Measurements from ENCODE around the gene POMT2.
A peak's percentile ranks its signal among the peaks of the same experiment; 100 is the strongest.

Gene POMT2

DNA sequence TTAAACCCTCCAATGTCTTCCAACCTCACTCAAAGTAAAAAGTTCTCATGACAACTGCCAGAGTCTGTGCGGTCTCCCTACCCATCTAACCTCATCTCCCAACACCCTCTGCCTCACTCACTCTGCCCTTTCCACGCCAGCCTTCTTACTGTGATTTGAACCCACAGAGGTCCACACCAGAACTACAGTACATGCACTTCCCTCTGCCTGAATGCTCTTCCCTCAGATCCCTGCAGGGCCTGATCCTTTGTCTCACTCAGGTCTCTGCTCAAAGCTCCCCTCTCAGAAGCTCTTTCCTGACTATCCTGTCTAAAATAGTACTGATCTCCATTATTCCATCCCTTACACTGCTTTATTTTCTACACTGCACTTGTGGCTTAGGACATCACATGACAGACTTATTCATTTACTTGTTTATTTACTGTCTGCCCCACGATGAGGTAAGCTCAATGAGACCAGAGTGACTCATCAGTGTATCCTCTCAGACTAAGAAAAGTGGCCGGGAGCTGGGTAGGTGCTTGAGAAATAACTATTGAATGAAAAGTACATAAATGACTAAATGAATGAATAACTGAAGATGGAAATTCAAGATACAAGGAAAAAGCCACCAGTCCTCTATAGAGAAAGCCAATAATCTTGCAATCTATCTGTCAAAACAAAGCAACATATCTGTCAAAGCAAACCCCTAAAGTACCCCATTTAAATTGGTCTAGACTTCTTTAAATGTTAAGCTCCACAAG, 17.1 kb downstream of the POMT2 start:
- Histone ChIP-seq H3K27ac (ENCODE audit: low read depth, low read length) (peak overlapping the region; percentile 9), H3K23ac (ENCODE audit: low read length) (no peak overlapping the region), H3K4me2 (ENCODE audit: low read length) (no peak overlapping the region), H3K18ac (ENCODE audit: low read length) (no peak overlapping the region), H3K36me3 (ENCODE audit: control insufficient read depth, insufficient read depth, low read length) (peaks cover 3% of the 10 kb centered on the region), H3K27me3 (ENCODE audit: insufficient read depth, low read length, poor library complexity) (no peaks in the 10 kb centered on the region), H3K4me3 (ENCODE audit: low read length) (no peak overlapping the region), H3K4ac (ENCODE audit: low read depth, low read length) (no peak overlapping the region), H3K9ac (ENCODE audit: low read length) (peak overlapping the region; percentile 27), H2BK5ac (ENCODE audit: low read length) (no peak overlapping the region), H3K79me1 (ENCODE audit: low read length) (no peaks in the 10 kb centered on the region), H2AK5ac (ENCODE audit: low read length) (no peak overlapping the region), H3K56ac (ENCODE audit: low read length) (peak overlapping the region; percentile 62), H2BK120ac (ENCODE audit: low read depth, low read length) (no peak overlapping the region), H3K4me1 (ENCODE audit: control insufficient read depth, low read depth, low read length) (peaks cover 2% of the 10 kb centered on the region), H2BK15ac (replicated peaks; ENCODE audit: low read depth) (no peak overlapping the region), H4K8ac (ENCODE audit: low read depth, low read length) (no peak overlapping the region), H4K5ac (ENCODE audit: low read length) (no peak overlapping the region), H3K79me2 (ENCODE audit: control insufficient read depth, insufficient read depth, low read length) (no peaks in the 10 kb centered on the region)
- DNase-seq: peak; percentile 86
- WGBS (ENCODE audit: extremely low coverage, insufficient coverage, low lambda C conversion rate): no CpG with 5 or more reads among the region's 4 CpGs

- no peak overlapping the region for H3K56ac ChIP-seq (ENCODE audit: low read length)
- H3K79me2 ChIP-seq (ENCODE audit: control insufficient read depth, insufficient read depth, low read length): no peaks in the 10 kb centered on the region
- peaks cover 2% of the 10 kb centered on the region for H3K4me1 ChIP-seq (ENCODE audit: control insufficient read depth, low read depth, low read length)
- H2BK5ac ChIP-seq (ENCODE audit: low read length): no peak overlapping the region
- WGBS (ENCODE audit: extremely low coverage, insufficient coverage, low lambda C conversion rate): no CpG with 5 or more reads among the region's 5 CpGs
- H3K18ac ChIP-seq (ENCODE audit: low read length): no peak overlapping the region
- H4K5ac ChIP-seq (ENCODE audit: low read length): no peak overlapping the region
- H3K79me1 ChIP-seq (ENCODE audit: low read length): no peaks in the 10 kb centered on the region
- H3K27ac ChIP-seq (ENCODE audit: low read depth, low read length): no peak overlapping the region
- H3K4ac ChIP-seq (ENCODE audit: low read depth, low read length): no peak overlapping the region
- H3K4me2 ChIP-seq (ENCODE audit: low read length): no peak overlapping the region
- no peak overlapping the region for H3K4me3 ChIP-seq (ENCODE audit: low read length)
- H2AK5ac ChIP-seq (ENCODE audit: low read length): no peak overlapping the region
- no peak overlapping the region for H2BK120ac ChIP-seq (ENCODE audit: low read depth, low read length)
- peak; percentile 78 for DNase-seq
- H2BK15ac ChIP-seq (replicated peaks; ENCODE audit: low read depth): no peak overlapping the region
- no peaks in the 10 kb centered on the region for H3K27me3 ChIP-seq (ENCODE audit: insufficient read depth, low read length, poor library complexity)
- peaks cover 5% of the 10 kb centered on the region for H3K36me3 ChIP-seq (ENCODE audit: control insufficient read depth, insufficient read depth, low read length)
- no peak overlapping the region for H3K9ac ChIP-seq (ENCODE audit: low read length)
- H4K8ac ChIP-seq (ENCODE audit: low read depth, low read length): no peak overlapping the region
- no peak overlapping the region for H3K23ac ChIP-seq (ENCODE audit: low read length)
Observed at GRCh38 chr14:77302926-77303325, 17.8 kb downstream of the POMT2 start.

DNA sequence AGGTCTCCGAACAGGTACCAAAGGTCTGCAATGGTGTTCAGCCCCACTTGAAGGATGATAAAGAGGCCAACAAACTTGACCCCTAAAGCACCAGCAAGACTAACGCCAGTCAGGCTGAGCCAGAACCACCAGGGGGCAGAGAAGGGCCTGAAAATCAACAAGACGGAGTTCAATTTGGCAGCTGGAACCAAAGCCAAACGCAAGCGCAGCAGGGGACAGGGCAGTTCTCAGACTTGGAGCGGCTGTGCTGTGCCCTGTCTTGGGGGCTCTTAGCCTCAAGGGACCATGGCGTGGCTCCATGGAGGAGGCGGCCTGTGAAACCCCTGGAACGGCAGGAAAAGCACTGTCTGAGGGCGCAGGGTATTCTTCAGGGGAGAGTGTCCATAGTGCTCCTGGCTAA, 19.6 kb downstream of the POMT2 start:
- H3K27me3 ChIP-seq (ENCODE audit: insufficient read depth, low read length, poor library complexity): no peaks in the 10 kb centered on the region
- H2AK5ac ChIP-seq (ENCODE audit: low read length): no peak overlapping the region
- no peak overlapping the region for H3K27ac ChIP-seq (ENCODE audit: low read depth, low read length)
- no peaks in the 10 kb centered on the region for H3K79me2 ChIP-seq (ENCODE audit: control insufficient read depth, insufficient read depth, low read length)
- H3K9ac ChIP-seq (ENCODE audit: low read length): no peak overlapping the region
- no peaks in the 10 kb centered on the region for H3K79me1 ChIP-seq (ENCODE audit: low read length)
- H3K18ac ChIP-seq (ENCODE audit: low read length): no peak overlapping the region
- no peak overlapping the region for H4K8ac ChIP-seq (ENCODE audit: low read depth, low read length)
- no peak overlapping the region for H2BK120ac ChIP-seq (ENCODE audit: low read depth, low read length)
- peaks cover 5% of the 10 kb centered on the region for H3K36me3 ChIP-seq (ENCODE audit: control insufficient read depth, insufficient read depth, low read length)
- no peak overlapping the region for H3K4me3 ChIP-seq (ENCODE audit: low read length)
- H2BK15ac ChIP-seq (replicated peaks; ENCODE audit: low read depth): no peak overlapping the region
- H3K4me2 ChIP-seq (ENCODE audit: low read length): no peak overlapping the region
- peak; percentile 93 for DNase-seq
- H3K23ac ChIP-seq (ENCODE audit: low read length): no peak overlapping the region
- H3K4me1 ChIP-seq (ENCODE audit: control insufficient read depth, low read depth, low read length): peaks cover 2% of the 10 kb centered on the region
- no peak overlapping the region for H3K56ac ChIP-seq (ENCODE audit: low read length)
- no peak overlapping the region for H3K4ac ChIP-seq (ENCODE audit: low read depth, low read length)
- H2BK5ac ChIP-seq (ENCODE audit: low read length): no peak overlapping the region
- no CpG with 5 or more reads among the region's 10 CpGs for WGBS (ENCODE audit: extremely low coverage, insufficient coverage, low lambda C conversion rate)
- H4K5ac ChIP-seq (ENCODE audit: low read length): no peak overlapping the region

- H3K4me3 ChIP-seq (ENCODE audit: low read length): no peak overlapping the region
- H3K4me1 ChIP-seq (ENCODE audit: control insufficient read depth, low read depth, low read length): peaks cover 2% of the 10 kb centered on the region
- H3K23ac ChIP-seq (ENCODE audit: low read length): no peak overlapping the region
- DNase-seq: no peak
- no peak overlapping the region for H2BK15ac ChIP-seq (replicated peaks; ENCODE audit: low read depth)
- no peaks in the 10 kb centered on the region for H3K27me3 ChIP-seq (ENCODE audit: insufficient read depth, low read length, poor library complexity)
- no peak overlapping the region for H2BK5ac ChIP-seq (ENCODE audit: low read length)
- H3K36me3 ChIP-seq (ENCODE audit: control insufficient read depth, insufficient read depth, low read length): peaks cover 3% of the 10 kb centered on the region
- H3K79me1 ChIP-seq (ENCODE audit: low read length): no peaks in the 10 kb centered on the region
- no peak overlapping the region for H3K9ac ChIP-seq (ENCODE audit: low read length)
- H3K56ac ChIP-seq (ENCODE audit: low read length): no peak overlapping the region
- H3K27ac ChIP-seq (ENCODE audit: low read depth, low read length): no peak overlapping the region
- H2AK5ac ChIP-seq (ENCODE audit: low read length): no peak overlapping the region
- no peak overlapping the region for H3K18ac ChIP-seq (ENCODE audit: low read length)
- H4K8ac ChIP-seq (ENCODE audit: low read depth, low read length): no peak overlapping the region
- H2BK120ac ChIP-seq (ENCODE audit: low read depth, low read length): no peak overlapping the region
- no peak overlapping the region for H4K5ac ChIP-seq (ENCODE audit: low read length)
- H3K4ac ChIP-seq (ENCODE audit: low read depth, low read length): no peak overlapping the region
- no peak overlapping the region for H3K4me2 ChIP-seq (ENCODE audit: low read length)
- WGBS (ENCODE audit: extremely low coverage, insufficient coverage, low lambda C conversion rate): no CpG with 5 or more reads among the region's 4 CpGs
- H3K79me2 ChIP-seq (ENCODE audit: control insufficient read depth, insufficient read depth, low read length): no peaks in the 10 kb centered on the region
Observed at GRCh38 chr14:77299771-77300170, 20.9 kb downstream of the POMT2 start.

- no peaks in the 10 kb centered on the region for H3K4me1 ChIP-seq (ENCODE audit: control insufficient read depth, low read depth, low read length)
- H3K27me3 ChIP-seq (ENCODE audit: insufficient read depth, low read length, poor library complexity): no peaks in the 10 kb centered on the region
- H3K36me3 ChIP-seq (ENCODE audit: control insufficient read depth, insufficient read depth, low read length): peaks cover 2% of the 10 kb centered on the region
- no peak overlapping the region for H2BK5ac ChIP-seq (ENCODE audit: low read length)
- DNase-seq: no peak
- H3K9ac ChIP-seq (ENCODE audit: low read length): no peak overlapping the region
- H2BK15ac ChIP-seq (replicated peaks; ENCODE audit: low read depth): no peak overlapping the region
- no peak overlapping the region for H3K27ac ChIP-seq (ENCODE audit: low read depth, low read length)
- H2BK120ac ChIP-seq (ENCODE audit: low read depth, low read length): no peak overlapping the region
- H3K23ac ChIP-seq (ENCODE audit: low read length): no peak overlapping the region
- H4K8ac ChIP-seq (ENCODE audit: low read depth, low read length): no peak overlapping the region
- no peaks in the 10 kb centered on the region for H3K79me1 ChIP-seq (ENCODE audit: low read length)
- no peak overlapping the region for H4K5ac ChIP-seq (ENCODE audit: low read length)
- H3K79me2 ChIP-seq (ENCODE audit: control insufficient read depth, insufficient read depth, low read length): no peaks in the 10 kb centered on the region
- H2AK5ac ChIP-seq (ENCODE audit: low read length): no peak overlapping the region
- H3K4me3 ChIP-seq (ENCODE audit: low read length): no peak overlapping the region
- H3K4ac ChIP-seq (ENCODE audit: low read depth, low read length): no peak overlapping the region
- H3K18ac ChIP-seq (ENCODE audit: low read length): no peak overlapping the region
- H3K4me2 ChIP-seq (ENCODE audit: low read length): no peak overlapping the region
- H3K56ac ChIP-seq (ENCODE audit: low read length): no peak overlapping the region
- WGBS (ENCODE audit: extremely low coverage, insufficient coverage, low lambda C conversion rate): no CpG with 5 or more reads among the region's 8 CpGs
Observed at GRCh38 chr14:77296906-77297305, 23.8 kb downstream of the POMT2 start.

DNA sequence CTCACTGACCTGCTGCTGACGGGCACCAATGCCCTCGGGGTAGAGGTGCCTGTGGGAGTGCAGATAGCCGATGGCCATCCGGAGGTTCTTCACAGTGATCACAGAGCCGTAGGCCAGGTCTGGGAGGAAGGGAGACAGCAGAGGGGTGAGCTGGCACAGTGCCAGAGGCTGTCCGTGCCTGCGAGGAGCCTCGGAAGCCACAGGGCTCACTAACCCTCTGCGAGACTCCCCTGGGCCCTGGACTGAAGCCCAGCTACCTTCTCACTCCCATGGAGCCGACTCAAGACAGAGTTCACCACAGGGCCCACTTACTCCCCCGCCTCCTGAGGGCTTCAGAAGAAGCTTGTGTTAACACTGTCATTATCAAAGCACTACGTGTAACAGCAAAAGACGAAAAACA, 24.5 kb downstream of the POMT2 start:
- Histone ChIP-seq H2BK120ac (ENCODE audit: low read depth, low read length) (no peak overlapping the region), H3K4me2 (ENCODE audit: low read length) (no peak overlapping the region), H3K36me3 (ENCODE audit: control insufficient read depth, insufficient read depth, low read length) (peaks cover 2% of the 10 kb centered on the region), H3K56ac (ENCODE audit: low read length) (no peak overlapping the region), H2BK5ac (ENCODE audit: low read length) (no peak overlapping the region), H3K79me2 (ENCODE audit: control insufficient read depth, insufficient read depth, low read length) (no peaks in the 10 kb centered on the region), H2AK5ac (ENCODE audit: low read length) (no peak overlapping the region), H3K23ac (ENCODE audit: low read length) (no peak overlapping the region), H4K5ac (ENCODE audit: low read length) (no peak overlapping the region), H3K27me3 (ENCODE audit: insufficient read depth, low read length, poor library complexity) (no peaks in the 10 kb centered on the region), H3K4ac (ENCODE audit: low read depth, low read length) (no peak overlapping the region), H3K79me1 (ENCODE audit: low read length) (no peaks in the 10 kb centered on the region), H3K4me1 (ENCODE audit: control insufficient read depth, low read depth, low read length) (no peaks in the 10 kb centered on the region), H2BK15ac (replicated peaks; ENCODE audit: low read depth) (no peak overlapping the region), H3K4me3 (ENCODE audit: low read length) (no peak overlapping the region), H4K8ac (ENCODE audit: low read depth, low read length) (no peak overlapping the region), H3K27ac (ENCODE audit: low read depth, low read length) (no peak overlapping the region), H3K18ac (ENCODE audit: low read length) (no peak overlapping the region), H3K9ac (ENCODE audit: low read length) (no peak overlapping the region)
- WGBS (ENCODE audit: extremely low coverage, insufficient coverage, low lambda C conversion rate): no CpG with 5 or more reads among the region's 13 CpGs
- no peak for DNase-seq
